ENCODE results near the gene SLC7A4. TPM values are rescaled to one million over a fixed set of nuclear protein-coding genes. Genes with fewer than 3 reads are reported as not detected.

SLC7A4 gene
- total and polyA plus RNA-seq, 10 of the 15 experiments (the other 5 are each of a cell fraction or from before 2014, with no cell fraction given) = 0.06 to 0.25 (median 0.14) TPM; not detected in 6

DNA sequence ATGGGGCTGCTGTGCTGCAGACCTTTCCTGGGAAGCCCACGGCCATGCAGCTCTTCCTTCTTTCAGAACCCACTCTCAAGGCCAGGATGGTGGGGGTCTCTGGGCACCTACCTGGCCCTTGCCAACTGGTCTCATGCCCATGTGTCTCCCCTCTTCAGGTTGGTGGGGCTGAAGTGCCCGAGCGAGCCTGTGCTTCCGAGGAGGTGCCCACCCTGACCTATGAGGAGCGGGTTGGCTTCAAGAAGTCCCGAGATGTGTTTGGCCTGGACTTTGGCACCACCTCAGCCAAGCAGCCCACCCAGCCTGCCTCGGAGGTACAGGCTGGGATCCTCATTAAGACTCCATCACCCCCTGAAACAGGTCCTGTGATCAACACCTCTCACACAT, 40.3 kb downstream of the SLC7A4 start:
- H3K9me3 ChIP-seq (replicated peaks; ENCODE audit: control insufficient read depth, insufficient read depth, low read length) = no peaks in the 10 kb centered on the region
- DNase-seq (ENCODE audit: low read depth, low spot score) (no peak), ATAC-seq (no peak), FAIRE-seq (no peak)
- no peaks in the 10 kb centered on the region for H3K4me1 ChIP-seq (ENCODE audit: control insufficient read depth, insufficient read depth, low read length)
- ChIA-PET RAD21 (ENCODE audit: unreplicated experiment) (no interaction called here), POLR2A (interaction anchor here (1.7 kb wide), 1 partner anchor 10 kb away, joined by 5 read pairs; the partner anchor contains the start of gene LZTR1), CTCF (interaction anchor here (0.7 kb wide), 1 partner anchor 10 kb away, joined by 3 read pairs; the partner anchor contains the start of gene LZTR1), SMC1A (ENCODE audit: uncharacterized antibody, unreplicated experiment) (no interaction called here)
- intact Hi-C loops (cut with micrococcal nuclease; ENCODE audit: unreplicated experiment) (no loop called here), in situ Hi-C loops (cut with MboI) (no loop called here)
- H3K9ac ChIP-seq (ENCODE audit: control insufficient read depth, insufficient read depth, low read length) = no peak overlapping the region
- no TSS peak for BruUV-seq (replicated peaks)
- H3K27ac ChIP-seq (ENCODE audit: control insufficient read depth, insufficient read depth) = no peak overlapping the region
- H3K4me2 ChIP-seq (ENCODE audit: control insufficient read depth, insufficient read depth) = no peak overlapping the region
- no peaks in the 10 kb centered on the region for H4K20me1 ChIP-seq (ENCODE audit: control insufficient read depth, insufficient read depth)
- no peak overlapping the region for H2AFZ ChIP-seq (ENCODE audit: control insufficient read depth, low read depth, low read length)
- H3K79me2 ChIP-seq (ENCODE audit: control insufficient read depth, insufficient read depth, low read length) = no peaks in the 10 kb centered on the region
- TF ChIP-seq SREBF1 (IDR thresholded peaks at IDR 0.05; ENCODE audit: low read length) = no peak
- no peak for TF ChIP-seq NR2C1 (IDR thresholded peaks at IDR 0.05)
- TF ChIP-seq KAT2A (conservative IDR thresholded peaks at IDR 0.05; ENCODE audit: control insufficient read depth, low read depth, low read length) = no peak
- no peak for TF ChIP-seq MYC (IDR thresholded peaks at IDR 0.05; ENCODE audit: insufficient read depth, insufficient read length, insufficient replicate concordance, low read length, severe bottlenecking)
- TF ChIP-seq FOS (IDR thresholded peaks at IDR 0.05; ENCODE audit: borderline replicate concordance, extremely low read depth, insufficient read length) = no peak
- TF ChIP-seq, protein P1, sequence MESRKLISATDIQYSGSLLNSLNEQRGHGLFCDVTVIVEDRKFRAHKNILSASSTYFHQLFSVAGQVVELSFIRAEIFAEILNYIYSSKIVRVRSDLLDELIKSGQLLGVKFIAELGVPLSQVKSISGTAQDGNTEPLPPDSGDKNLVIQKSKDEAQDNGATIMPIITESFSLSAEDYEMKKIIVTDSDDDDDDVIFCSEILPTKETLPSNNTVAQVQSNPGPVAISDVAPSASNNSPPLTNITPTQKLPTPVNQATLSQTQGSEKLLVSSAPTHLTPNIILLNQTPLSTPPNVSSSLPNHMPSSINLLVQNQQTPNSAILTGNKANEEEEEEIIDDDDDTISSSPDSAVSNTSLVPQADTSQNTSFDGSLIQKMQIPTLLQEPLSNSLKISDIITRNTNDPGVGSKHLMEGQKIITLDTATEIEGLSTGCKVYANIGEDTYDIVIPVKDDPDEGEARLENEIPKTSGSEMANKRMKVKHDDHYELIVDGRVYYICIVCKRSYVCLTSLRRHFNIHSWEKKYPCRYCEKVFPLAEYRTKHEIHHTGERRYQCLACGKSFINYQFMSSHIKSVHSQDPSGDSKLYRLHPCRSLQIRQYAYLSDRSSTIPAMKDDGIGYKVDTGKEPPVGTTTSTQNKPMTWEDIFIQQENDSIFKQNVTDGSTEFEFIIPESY (IDR thresholded peaks at IDR 0.05) = no peak
- TF ChIP-seq, protein P2, sequence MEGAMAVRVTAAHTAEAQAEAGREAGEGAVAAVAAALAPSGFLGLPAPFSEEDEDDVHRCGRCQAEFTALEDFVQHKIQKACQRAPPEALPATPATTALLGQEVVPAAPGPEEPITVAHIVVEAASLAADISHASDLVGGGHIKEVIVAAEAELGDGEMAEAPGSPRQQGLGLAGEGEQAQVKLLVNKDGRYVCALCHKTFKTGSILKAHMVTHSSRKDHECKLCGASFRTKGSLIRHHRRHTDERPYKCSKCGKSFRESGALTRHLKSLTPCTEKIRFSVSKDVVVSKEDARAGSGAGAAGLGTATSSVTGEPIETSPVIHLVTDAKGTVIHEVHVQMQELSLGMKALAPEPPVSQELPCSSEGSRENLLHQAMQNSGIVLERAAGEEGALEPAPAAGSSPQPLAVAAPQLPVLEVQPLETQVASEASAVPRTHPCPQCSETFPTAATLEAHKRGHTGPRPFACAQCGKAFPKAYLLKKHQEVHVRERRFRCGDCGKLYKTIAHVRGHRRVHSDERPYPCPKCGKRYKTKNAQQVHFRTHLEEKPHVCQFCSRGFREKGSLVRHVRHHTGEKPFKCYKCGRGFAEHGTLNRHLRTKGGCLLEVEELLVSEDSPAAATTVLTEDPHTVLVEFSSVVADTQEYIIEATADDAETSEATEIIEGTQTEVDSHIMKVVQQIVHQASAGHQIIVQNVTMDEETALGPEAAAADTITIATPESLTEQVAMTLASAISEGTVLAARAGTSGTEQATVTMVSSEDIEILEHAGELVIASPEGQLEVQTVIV (IDR thresholded peaks at IDR 0.05; ENCODE audit: borderline replicate concordance, partially characterized antibody) = no peak
- no peak for TF ChIP-seq RBBP5 (conservative IDR thresholded peaks at IDR 0.05)
- TF ChIP-seq RELA (IDR thresholded peaks at IDR 0.05; ENCODE audit: borderline replicate concordance, partially characterized antibody) = no peak
- TF ChIP-seq POLR2AphosphoS2 (IDR thresholded peaks at IDR 0.05; ENCODE audit: low read depth, low read length) = no peak
- TF ChIP-seq BMI1 (IDR thresholded peaks at IDR 0.05; ENCODE audit: borderline replicate concordance) = no peak
- no peak for TF ChIP-seq MYB (IDR thresholded peaks at IDR 0.05; ENCODE audit: borderline replicate concordance, low read depth, low read length)
- TF ChIP-seq NFXL1 (IDR thresholded peaks at IDR 0.05; ENCODE audit: borderline replicate concordance) = no peak
- TF ChIP-seq, protein P3, sequence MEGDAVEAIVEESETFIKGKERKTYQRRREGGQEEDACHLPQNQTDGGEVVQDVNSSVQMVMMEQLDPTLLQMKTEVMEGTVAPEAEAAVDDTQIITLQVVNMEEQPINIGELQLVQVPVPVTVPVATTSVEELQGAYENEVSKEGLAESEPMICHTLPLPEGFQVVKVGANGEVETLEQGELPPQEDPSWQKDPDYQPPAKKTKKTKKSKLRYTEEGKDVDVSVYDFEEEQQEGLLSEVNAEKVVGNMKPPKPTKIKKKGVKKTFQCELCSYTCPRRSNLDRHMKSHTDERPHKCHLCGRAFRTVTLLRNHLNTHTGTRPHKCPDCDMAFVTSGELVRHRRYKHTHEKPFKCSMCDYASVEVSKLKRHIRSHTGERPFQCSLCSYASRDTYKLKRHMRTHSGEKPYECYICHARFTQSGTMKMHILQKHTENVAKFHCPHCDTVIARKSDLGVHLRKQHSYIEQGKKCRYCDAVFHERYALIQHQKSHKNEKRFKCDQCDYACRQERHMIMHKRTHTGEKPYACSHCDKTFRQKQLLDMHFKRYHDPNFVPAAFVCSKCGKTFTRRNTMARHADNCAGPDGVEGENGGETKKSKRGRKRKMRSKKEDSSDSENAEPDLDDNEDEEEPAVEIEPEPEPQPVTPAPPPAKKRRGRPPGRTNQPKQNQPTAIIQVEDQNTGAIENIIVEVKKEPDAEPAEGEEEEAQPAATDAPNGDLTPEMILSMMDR (IDR thresholded peaks at IDR 0.05 in 2 of 3, conservative IDR thresholded peaks at IDR 0.05 in 1 of 3; ENCODE audit: control insufficient read depth in 2 of 3, extremely low read depth in 1 of 3, insufficient read depth in 1 of 3, low read depth in 3 of 3, low read length in 3 of 3) = no peak
- TF ChIP-seq BHLHE40 (IDR thresholded peaks at IDR 0.05; ENCODE audit: borderline replicate concordance in 1 of 2, low read depth in 2 of 2, low read length in 1 of 2) = no peak
- H3K36me3 ChIP-seq (ENCODE audit: control insufficient read depth in 2 of 2, insufficient read depth in 2 of 2, low read length in 1 of 2) = peaks cover 2 to 3% of the 10 kb centered on the region in 2 experiments; a peak in 2 of 4 replicates
- WGBS (ENCODE audit: insufficient coverage, insufficient replicate concordance, low lambda C conversion rate, missing lambda C conversion rate) = 95% methylated on average over 7 of the region's 7 CpGs
- H3K4me3 ChIP-seq = no peak overlapping the region
- H3K27me3 ChIP-seq (replicated peaks in 1 of 2; ENCODE audit: control insufficient read depth in 2 of 2, insufficient read depth in 2 of 2, low read length in 1 of 2) = no peaks in the 10 kb centered on the region

Measured in GM12878 (cell line).